PFSK-1 (cell line): Measurements from ENCODE around the gene TMEM240.

Source experiments
- FOXP2 ChIP-seq: optimal IDR thresholded peaks from 2 replicates; pipeline ENCODE3; 2011; ENCODE audit warnings: borderline replicate concordance, control low read depth, inconsistent platforms; ENCODE audit not compliant: insufficient read depth; ENCODE audit errors: extremely low read length, extremely low read depth
- POLR2AphosphoS5 ChIP-seq: IDR thresholded peaks from 2 replicates; pipeline ENCODE4 v1.6.1; 2012; ENCODE audit warnings: low read depth, mild to moderate bottlenecking, control low read depth, low read length, moderate library complexity
- SIN3A ChIP-seq: IDR thresholded peaks from 2 replicates; pipeline ENCODE4 v1.6.1; 2012; ENCODE audit warnings: mild to moderate bottlenecking, low read length, moderate library complexity, borderline replicate concordance; ENCODE audit not compliant: insufficient read depth
- TAF1 ChIP-seq: IDR thresholded peaks from 2 replicates; pipeline ENCODE4 v1.6.1; 2012; ENCODE audit warnings: low read length, control low read depth, borderline replicate concordance; ENCODE audit not compliant: insufficient read depth
- TF ChIP-seq, protein P1 (sequence below), 2 experiments: IDR thresholded peaks; 2 replicates each; pipeline versions ENCODE4 v1.6.1 to v1.8.0; 2011 to 2012; ENCODE audit warnings: low read depth in 2 of 2, low read length in 2 of 2, control low read depth in 1 of 2, inconsistent platforms in 1 of 2, mild to moderate bottlenecking in 1 of 2, moderate library complexity in 1 of 2; ENCODE audit not compliant: insufficient read depth in 1 of 2

The TMEM240 gene

DNA sequence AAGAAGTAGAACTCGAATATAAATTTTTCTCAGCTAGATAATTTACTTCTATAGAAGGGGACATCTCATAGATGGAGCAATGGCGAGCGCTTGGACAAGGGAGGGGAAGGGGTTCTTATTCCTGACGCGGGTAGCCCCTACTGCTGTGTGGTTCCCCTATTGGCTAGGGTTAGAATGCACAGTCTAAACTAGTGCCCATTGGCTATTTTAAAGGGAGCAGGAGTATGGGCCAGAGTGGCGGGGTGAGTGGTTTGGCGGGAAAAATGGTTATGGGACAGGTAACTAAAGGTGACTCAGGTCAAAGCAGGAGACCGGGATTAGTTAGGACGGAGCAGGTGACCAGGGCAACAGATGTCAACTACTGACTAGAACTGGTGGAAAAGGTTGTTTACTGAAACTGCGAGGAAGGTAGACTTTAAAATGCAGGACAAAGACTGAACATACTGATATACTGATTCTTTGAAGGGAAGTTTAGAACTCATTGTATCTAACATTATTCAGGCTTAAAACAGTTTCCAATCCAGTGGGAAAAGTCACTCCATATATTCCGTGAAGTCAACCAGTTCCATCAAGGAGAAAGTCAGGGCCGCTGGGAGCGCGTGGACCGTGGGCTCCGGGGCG, 29.4 kb downstream of the TMEM240 start:
- no peak for TF ChIP-seq POLR2AphosphoS5
- no peak for TF ChIP-seq SIN3A
- TF ChIP-seq FOXP2: no peak
- no peak for TF ChIP-seq TAF1
- TF ChIP-seq, protein P1, sequence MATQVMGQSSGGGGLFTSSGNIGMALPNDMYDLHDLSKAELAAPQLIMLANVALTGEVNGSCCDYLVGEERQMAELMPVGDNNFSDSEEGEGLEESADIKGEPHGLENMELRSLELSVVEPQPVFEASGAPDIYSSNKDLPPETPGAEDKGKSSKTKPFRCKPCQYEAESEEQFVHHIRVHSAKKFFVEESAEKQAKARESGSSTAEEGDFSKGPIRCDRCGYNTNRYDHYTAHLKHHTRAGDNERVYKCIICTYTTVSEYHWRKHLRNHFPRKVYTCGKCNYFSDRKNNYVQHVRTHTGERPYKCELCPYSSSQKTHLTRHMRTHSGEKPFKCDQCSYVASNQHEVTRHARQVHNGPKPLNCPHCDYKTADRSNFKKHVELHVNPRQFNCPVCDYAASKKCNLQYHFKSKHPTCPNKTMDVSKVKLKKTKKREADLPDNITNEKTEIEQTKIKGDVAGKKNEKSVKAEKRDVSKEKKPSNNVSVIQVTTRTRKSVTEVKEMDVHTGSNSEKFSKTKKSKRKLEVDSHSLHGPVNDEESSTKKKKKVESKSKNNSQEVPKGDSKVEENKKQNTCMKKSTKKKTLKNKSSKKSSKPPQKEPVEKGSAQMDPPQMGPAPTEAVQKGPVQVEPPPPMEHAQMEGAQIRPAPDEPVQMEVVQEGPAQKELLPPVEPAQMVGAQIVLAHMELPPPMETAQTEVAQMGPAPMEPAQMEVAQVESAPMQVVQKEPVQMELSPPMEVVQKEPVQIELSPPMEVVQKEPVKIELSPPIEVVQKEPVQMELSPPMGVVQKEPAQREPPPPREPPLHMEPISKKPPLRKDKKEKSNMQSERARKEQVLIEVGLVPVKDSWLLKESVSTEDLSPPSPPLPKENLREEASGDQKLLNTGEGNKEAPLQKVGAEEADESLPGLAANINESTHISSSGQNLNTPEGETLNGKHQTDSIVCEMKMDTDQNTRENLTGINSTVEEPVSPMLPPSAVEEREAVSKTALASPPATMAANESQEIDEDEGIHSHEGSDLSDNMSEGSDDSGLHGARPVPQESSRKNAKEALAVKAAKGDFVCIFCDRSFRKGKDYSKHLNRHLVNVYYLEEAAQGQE (IDR thresholded peaks at IDR 0.05; ENCODE audit: insufficient read depth in 1 of 2, low read depth in 2 of 2, low read length in 2 of 2): no peak

DNA sequence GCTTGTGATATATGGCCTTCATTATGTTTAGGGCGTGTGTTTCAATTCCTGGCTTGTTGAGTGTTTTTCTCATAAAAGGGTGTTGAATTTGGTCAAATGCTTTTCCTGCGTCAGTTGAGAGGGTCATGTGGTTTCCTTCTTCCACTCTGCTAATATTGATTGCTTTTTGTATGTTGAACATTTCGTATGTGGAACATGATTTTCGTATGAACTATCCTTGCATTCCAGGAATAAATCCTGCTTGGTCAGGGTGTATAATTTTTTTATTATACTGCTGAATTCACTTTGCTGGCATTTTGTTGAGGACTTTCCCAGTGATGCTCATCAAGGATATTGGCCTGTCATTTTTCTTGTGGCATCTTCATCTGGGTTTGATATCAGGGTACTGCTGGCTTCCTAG, 33.1 kb downstream of the TMEM240 start:
- TF ChIP-seq TAF1 (no peak), FOXP2 (no peak), SIN3A (no peak), POLR2AphosphoS5 (no peak)
- TF ChIP-seq, protein P1 (IDR thresholded peaks at IDR 0.05; ENCODE audit: insufficient read depth in 1 of 2, low read depth in 2 of 2, low read length in 2 of 2): no peak

DNA sequence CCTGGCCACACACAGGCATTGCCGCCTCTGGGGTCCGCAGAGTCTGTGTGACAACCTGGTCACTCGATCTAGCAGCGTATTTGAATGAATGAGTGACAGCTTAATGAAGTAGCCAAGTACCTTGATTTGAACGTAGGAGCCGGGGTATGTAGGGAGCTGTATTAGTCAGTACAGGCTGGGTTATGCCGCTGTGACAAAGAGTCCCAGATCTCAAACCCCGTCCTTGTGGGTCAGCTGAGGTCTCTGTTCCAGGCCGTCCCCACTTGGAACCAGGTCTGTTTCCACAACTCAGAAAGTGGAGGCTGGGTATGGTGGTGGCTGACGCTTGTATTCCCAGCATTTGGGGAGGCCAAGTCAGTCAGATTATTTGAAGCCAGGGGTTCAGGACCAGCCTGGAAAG, 48.8 kb downstream of the TMEM240 start:
- TF ChIP-seq, protein P1 (IDR thresholded peaks at IDR 0.05; ENCODE audit: insufficient read depth in 1 of 2, low read depth in 2 of 2, low read length in 2 of 2): no peak

DNA sequence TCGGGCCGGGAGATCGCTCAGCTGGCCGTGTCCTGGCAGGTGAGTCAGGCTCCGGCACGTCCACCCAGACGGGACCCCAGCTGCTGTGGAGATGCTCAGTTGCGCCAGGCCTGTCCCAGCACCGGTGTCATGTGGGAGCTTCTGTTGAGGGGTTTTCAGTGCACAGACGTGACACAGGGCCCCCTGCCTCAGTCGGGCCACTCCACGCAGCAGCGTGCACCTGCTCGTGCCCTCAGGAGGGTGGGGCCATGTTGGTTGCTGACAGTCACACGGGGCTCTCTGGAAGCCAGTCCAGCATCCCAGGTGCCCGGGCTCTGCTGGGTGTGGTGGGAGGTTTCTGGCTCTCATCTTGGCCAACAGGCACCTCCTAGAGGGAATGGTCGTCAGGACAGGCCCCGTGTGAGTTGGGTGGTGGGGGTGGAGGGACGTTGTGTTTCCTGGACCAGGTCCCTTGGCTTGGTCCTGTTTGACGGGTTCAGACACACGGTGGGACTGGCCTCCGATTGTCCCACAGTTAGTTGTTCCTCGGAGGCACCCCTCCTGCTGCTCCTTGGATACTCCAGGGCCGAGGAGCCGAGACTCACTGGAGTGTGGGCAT, 49.7 kb downstream of the TMEM240 start:
- TF ChIP-seq SIN3A (no peak), FOXP2 (no peak), POLR2AphosphoS5 (no peak), TAF1 (no peak)
- TF ChIP-seq, protein P1 (IDR thresholded peaks at IDR 0.05; ENCODE audit: insufficient read depth in 1 of 2, low read depth in 2 of 2, low read length in 2 of 2): no peak

DNA sequence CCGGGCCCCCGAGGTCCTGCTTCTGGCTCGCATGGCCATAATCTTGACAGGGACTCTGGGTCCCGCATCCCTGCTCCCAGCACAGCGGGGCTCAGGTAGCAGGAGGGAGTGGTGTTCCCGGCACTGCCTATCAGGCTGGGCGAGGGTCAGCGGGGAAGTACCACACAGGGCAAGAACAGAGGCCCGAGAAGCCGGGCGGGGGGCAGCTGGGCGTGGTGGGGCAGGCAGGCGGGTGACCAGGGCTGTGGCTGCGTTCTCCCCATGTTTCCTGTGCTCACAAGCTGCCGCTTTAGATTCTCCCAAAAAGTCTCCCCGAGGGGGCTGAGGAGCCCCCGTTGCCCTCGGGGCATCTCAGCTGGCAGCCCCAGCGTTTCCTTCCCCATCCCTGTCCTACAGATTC, 50.6 kb downstream of the TMEM240 start:
- TF ChIP-seq POLR2AphosphoS5: no peak
- TF ChIP-seq, protein P1 (IDR thresholded peaks at IDR 0.05; ENCODE audit: insufficient read depth in 1 of 2, low read depth in 2 of 2, low read length in 2 of 2): no peak
- TF ChIP-seq SIN3A: no peak
- TF ChIP-seq FOXP2: no peak
- no peak for TF ChIP-seq TAF1
